Stimulated activated CD8-positive, alpha-beta memory T cell treated with anti-CD3 and anti-CD28 coated beads, Interleukin-12 subunit alpha, Interleukin-12 subunit beta, amount 100 ng/mL, for 1 hour (primary cell): ENCODE data around the gene RNF214.
"Not testable (repeated sequence)": the region's sequence is repeated elsewhere in the genome, so short reads cannot be mapped to it uniquely, and the experiment has no call there.

Source experiments
- DNase-seq: peaks from one replicate; pipeline ENCODE4 v3.0.0-alpha.2; 2020; ENCODE audit warnings: low read depth

Gene RNF214

DNA sequence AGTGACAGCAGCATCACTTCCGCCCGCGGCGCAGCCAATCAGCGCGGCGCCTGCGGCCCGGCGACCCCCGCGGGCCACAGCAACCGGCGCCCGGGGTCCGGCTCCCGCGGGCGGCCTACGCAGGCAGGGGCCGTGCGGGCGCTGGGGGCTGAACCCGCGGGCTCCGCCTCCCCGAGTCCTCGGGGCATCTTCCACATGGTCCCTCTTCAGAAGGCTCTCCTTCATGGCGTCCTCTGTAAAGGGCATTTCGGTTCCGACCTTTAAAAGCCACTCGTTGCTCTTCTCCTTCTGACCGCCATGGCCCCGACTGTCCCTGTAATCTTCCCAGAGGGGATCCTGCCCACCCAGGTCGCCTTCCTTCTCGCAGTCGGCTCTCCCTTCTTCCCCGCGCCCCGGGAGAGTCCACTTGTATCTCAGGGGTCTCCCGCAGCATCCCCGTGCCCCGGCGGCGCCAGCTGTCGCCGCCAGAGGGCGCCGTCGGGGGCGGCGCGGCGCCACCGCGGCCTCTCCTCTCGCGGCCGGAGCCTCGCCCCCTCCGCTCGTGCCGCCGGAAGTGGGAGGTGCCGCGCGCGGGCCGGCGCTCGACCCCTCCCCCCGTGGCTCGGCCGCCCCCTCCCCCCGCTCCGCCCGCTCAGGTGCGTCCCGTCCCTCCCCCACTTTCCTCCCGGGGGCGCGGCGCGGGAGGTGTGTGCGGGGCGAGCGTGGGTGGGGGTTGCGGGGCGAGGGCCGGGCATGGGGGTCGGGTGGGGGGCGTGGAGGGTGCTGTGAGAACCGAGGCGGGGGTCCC lies at the start of gene RNF214:
Gene RNF214, plus strand, starts transcription at position 580 of the 787 bp plus-strand sequence. CDS start 1,602 bp downstream, outside the sequence.
- DNase-seq = peak; percentile 47

GRCh38 chr11:117183178-117183577 lies 49.3 kb upstream of the RNF214 start:
- not testable (repeated sequence) for DNase-seq

DNA sequence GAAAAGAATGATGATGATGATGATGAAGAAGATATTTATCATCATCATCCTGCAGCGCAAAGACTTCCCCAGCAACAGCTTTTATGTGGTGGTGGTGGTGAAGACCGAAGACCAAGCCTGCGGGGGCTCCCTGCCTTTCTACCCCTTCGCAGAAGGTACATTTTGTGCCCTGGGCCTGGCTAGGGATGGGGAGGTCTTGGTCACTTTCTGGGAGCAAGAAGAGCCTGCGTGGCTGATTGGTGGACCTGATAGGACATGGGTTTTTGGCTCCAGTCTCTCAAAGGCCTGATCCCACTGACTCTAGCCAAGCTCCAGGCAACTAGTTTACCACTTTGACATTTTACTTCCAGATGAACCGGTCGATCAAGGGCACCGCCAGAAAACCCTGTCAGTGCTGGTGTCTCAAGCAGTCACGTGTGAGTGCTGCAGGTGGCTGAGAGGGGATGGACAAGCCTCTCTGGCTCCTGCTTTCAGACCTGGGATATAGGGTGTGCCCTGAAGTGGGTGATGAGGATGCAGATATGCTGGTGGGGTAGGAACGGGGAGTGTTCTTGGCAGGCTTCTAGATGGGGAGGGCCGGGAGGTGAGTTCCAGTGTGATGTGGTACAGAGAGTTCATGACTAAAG lies 48.6 kb upstream of the RNF214 start:
- no peak for DNase-seq

- no peak for DNase-seq
Measured at GRCh38 chr11:117185736-117186430, 46.6 kb upstream of the RNF214 start.

- DNase-seq = no peak
Measured at GRCh38 chr11:117186431-117186761, 46.1 kb upstream of the RNF214 start.

GRCh38 chr11:117187007-117187406 lies 45.5 kb upstream of the RNF214 start:
- DNase-seq = no peak

DNA sequence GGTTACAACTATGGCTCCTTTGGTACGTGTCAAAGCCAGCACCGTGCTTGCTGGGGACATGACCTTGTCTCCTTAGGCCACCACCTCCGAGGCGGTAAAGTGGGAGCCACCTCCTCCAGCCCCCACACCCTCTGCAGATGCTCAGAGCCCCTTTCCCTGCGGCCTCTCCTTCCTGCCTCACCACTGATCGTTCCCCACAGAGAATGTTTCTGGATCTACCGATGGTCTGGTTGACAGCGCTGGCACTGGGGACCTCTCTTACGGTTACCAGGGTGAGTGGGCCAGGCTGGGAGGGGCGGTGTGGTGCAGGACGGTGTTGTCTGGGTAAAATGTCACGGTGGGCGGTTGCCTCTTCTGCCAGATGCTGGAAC lies 45.1 kb upstream of the RNF214 start:
- no peak for DNase-seq

- DNase-seq = no peak
Measured at GRCh38 chr11:117187799-117188481, 44.5 kb upstream of the RNF214 start.

GRCh38 chr11:117188620-117189081 lies 43.8 kb upstream of the RNF214 start:
- DNase-seq = no peak

DNA sequence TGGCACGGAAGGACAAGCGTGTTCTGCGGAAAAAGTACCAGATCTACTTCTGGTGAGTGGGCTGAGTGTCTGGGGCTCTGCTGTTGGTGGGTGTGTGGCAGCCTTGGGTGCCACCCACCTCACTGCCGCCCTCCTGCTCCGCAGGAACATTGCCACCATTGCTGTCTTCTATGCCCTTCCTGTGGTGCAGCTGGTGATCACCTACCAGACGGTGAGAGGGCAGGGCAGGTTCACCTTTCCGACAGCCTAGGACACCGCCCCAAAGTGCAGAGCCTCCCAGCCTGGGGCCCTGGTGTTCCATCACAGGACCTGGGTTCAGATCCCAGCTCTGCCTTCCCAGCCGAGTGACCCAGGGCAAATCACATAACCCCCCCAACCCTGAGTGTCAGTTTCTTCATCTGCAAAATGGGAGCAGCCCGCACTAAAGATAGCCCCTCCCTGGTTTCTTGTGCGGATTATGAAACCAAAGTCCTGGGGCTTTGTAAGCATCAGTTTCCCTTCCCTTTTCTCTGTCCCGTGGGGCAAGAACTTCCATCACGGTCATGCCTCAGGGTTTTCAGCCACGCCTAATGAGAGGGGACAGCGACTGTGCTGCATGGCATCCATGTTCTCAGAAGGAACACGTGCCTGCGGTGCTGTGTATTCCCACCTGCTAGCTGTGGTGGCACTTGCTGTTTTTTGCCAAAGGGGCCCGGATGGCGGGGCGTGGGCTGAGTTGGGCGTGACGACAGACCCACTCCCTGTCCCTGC lies 43.1 kb upstream of the RNF214 start:
- no peak for DNase-seq

DNA sequence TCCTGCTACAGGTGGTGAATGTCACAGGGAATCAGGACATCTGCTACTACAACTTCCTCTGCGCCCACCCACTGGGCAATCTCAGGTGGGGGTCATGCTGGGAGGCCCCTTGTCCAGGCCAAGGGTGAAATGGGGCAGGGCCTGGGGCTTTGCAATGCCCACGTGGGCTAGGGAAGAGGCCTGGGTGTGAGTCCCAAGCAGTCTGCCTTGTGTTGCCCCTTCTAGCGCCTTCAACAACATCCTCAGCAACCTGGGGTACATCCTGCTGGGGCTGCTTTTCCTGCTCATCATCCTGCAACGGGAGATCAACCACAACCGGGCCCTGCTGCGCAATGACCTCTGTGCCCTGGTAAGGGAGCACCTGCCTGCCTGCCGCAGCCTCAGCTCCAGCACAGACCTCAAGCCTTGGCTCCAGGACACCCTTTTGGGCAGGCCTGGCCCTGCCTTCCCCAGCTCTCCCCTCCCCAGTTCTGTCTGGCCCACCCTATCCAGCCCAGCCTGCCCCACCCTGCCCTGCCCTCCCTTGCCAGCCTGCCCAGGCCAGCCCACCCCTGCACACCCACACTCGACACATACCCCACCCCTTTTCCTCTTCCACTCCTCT lies 42.4 kb upstream of the RNF214 start:
- no peak for DNase-seq

DNA sequence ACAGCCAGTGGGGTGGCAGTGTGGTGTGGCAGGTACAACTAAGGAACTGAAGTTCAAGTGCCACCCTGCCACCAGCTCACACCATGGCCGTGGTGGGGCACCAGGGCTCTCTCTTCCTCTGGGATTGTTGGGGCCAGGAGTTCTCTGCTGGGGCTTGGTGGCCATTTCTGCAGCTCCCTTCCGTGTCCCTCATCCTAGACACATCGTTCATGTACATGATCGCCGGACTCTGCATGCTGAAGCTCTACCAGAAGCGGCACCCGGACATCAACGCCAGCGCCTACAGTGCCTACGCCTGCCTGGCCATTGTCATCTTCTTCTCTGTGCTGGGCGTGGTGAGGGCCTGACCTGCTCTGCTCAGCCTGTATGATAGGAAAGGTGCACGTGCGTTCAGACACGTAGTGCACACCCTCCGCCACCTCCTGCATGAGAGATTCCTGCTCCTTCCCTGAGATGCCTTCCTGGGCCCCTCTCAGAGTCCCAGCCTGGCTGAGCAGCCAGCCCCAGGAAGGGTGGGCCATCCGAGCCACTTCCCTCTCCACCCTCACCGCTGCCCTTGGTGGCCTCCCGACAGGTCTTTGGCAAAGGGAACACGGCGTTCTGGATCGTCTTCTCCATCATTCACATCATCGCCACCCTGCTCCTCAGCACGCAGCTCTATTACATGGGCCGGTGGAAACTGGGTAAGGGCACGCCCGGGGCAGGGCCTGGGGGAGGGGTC lies 40.6 kb upstream of the RNF214 start:
- DNase-seq = no peak

GRCh38 chr11:117192401-117192875 lies 40.0 kb upstream of the RNF214 start:
- no peak for DNase-seq

GRCh38 chr11:117193130-117194020 lies 39.1 kb upstream of the RNF214 start:
- no peak for DNase-seq

- no peak for DNase-seq
Measured at GRCh38 chr11:117194267-117194666, 38.2 kb upstream of the RNF214 start.

GRCh38 chr11:117195258-117195657 lies 37.2 kb upstream of the RNF214 start:
- no peak for DNase-seq

GRCh38 chr11:117195761-117196160 lies 36.7 kb upstream of the RNF214 start:
- DNase-seq = no peak

DNA sequence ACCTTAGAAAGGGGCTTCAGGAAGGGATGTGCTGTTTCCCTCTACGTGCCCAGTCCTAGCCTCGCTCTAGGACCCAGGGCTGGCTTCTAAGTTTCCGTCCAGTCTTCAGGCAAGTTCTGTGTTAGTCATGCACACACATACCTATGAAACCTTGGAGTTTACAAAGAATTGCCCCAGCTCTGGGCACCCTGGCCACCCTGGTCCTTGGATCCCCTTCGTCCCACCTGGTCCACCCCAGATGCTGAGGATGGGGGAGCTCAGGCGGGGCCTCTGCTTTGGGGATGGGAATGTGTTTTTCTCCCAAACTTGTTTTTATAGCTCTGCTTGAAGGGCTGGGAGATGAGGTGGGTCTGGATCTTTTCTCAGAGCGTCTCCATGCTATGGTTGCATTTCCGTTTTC lies 35.5 kb upstream of the RNF214 start:
- DNase-seq = no peak
